Pancreas (tissue), 10 donors: Measurements from ENCODE around the gene NUP214. TPM values are rescaled to one million over a fixed set of nuclear protein-coding genes. Genes with fewer than 3 reads are reported as not detected.

ENCODE experiments used
- ATAC-seq, 4 donors: fragments of 200-7000 bp; cut with Tn5 transposase; one replicate each; pipeline versions ENCODE4 v1.8.0 to v1.9.1; 2020; ENCODE audit warnings: mild to moderate bottlenecking in 4 of 4, moderate library complexity in 4 of 4
- DNase-seq, 6 donors: peaks; one replicate each; pipeline ENCODE4 v3.0.0-alpha.2; 2020
- FAIRE-seq: peaks from 2 replicates; lab custom pipeline; 2012; peaks lifted over from hg19 to GRCh38; lab: Jason Lieb, UNC
- H3K27ac ChIP-seq, 4 donors: fragments of 200-600 bp; sonication (generic); 1 replicate in 3 of 4; 2 replicates in 1 of 4; pipeline versions ENCODE4 v1.5.0 to v1.8.0; 2020
- H3K27me3 ChIP-seq, 4 donors: fragments of 200-600 bp; one replicate each; pipeline ENCODE4 v1.8.0; 2021
- H3K36me3 ChIP-seq, 3 donors: fragments of 200-600 bp; sonication (generic) in 1 of 3; one replicate each; pipeline versions ENCODE4 v1.5.0 to v1.8.0; 2020 to 2021
- H3K4me1 ChIP-seq, 3 donors: fragments of 200-600 bp; one replicate each; pipeline ENCODE4 v1.8.0; 2021
- H3K4me3 ChIP-seq, 4 donors: fragments of 200-600 bp; sonication (generic) in 2 of 4; one replicate each; pipeline versions ENCODE4 v1.5.0 to v1.8.0; 2020 to 2021
- H3K9me3 ChIP-seq, 4 donors: fragments of 200-600 bp; one replicate each; pipeline ENCODE4 v1.8.0; 2021
- WGBS, 2 donors: extraction: QIAGEN DNeasy Blood & Tissue Kit; methylation state at CpG; one replicate each; pipeline ENCODE4 v1.1.7; 2013; 5-methylcytosine and 5-hydroxymethylcytosine counted together
- intact Hi-C, 3 donors: fragments of 100-400 bp; cut with DNase I; formaldehyde crosslinking; loops; one replicate each; pipeline versions ENCODE4 v1.11.1 to v1.14.2; 2022
- polyA plus RNA-seq, 2 donors: library from polyadenylated mRNA; stranded (reverse); fragments of 200-250 nt; gene quantifications; one replicate each; pipeline ENCODE4 v1.2.3, GENCODE V29; 2013
- total RNA-seq, 6 donors: library from RNA; stranded (reverse); fragmentation: NEBNext Ultra II Directional in 4 of 6; extraction: Animal tissue kit (Norgen Biotek cat#: 25700) in 4 of 6; gene quantifications; one replicate each; pipeline versions ENCODE4 v1.2.1 to v1.2.4, GENCODE V29; 2021 to 2023
- TF ChIP-seq, protein P1 (sequence below), 4 donors: fragments of 200-600 bp; sonication (generic) in 3 of 4; IDR thresholded peaks; one replicate each; pipeline versions ENCODE4 v1.5.0 to v1.8.0; 2021; ENCODE audit warnings: antibody characterized with exemption in 4 of 4
- donor health status: healthy with polysubstance abuse.
- donor health status: DM: no; HTN: no; CAD: no; lungs with moderate emphysema.
- donor health status: DM: no; HTN: no; CAD: no.
- donor health status: control.
- donor health status: control.
- donor health status: Bipolar disorder and iron deficiency.
- donor health status: DM: yes; HTN: yes; CAD: no.
- donor health status: DM: no; HTN: no; CAD: no.
- donor health status: DM: no; HTN: no; CAD: no.
- donor health status: DM: yes; HTN: yes; CAD: no.

NUP214 gene
- total and polyA plus RNA-seq, 8 donors: 24.3 to 38.3 (median 27.8) TPM

DNA sequence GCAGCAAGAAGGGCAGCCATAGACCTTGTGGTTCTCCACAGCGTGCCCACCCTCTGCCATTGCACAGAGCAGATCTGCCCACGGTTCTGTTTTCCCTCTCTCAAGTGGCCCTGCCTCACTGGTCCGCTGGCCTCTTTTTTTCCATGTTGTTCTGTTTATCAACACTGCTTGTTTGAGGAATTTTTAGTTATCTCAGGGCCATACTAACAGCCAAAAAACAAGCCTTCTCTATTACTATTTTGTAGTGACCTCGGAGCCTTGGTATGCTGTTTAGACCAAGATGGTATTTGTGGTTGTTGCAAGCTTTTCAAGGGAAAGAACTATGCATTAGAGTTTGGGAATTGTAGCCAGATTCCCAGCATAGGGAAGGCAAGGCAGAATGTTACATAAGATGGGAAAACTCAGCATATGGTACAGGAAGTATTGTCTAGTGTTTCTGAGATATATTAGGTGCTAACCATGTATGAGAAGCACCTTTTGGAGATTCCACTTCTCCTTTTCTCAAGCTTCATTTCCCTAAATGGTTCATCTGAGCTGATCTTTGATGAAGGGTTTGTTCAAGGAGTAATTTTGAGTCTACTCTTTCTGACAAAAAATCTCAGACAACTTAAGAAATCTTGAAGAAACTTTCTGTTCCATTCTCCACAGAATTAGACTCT lies 54.3 kb downstream of the NUP214 start:
- 69 to 77% methylated on average over 4 of the region's 4 CpGs for WGBS, 2 donors
- Histone ChIP-seq H3K27ac (no peak overlapping the region), H3K9me3 (no peaks in the 10 kb centered on the region), H3K27me3 (no peaks in the 10 kb centered on the region), H3K4me3 (no peak overlapping the region), H3K36me3 (peaks cover 3 to 47% (median 11%) of the 10 kb centered on the region in 3 donors), H3K4me1 (no peaks in the 10 kb centered on the region)
- FAIRE-seq (no peak), ATAC-seq (no peak), DNase-seq (no peak)
- TF ChIP-seq, protein P1, sequence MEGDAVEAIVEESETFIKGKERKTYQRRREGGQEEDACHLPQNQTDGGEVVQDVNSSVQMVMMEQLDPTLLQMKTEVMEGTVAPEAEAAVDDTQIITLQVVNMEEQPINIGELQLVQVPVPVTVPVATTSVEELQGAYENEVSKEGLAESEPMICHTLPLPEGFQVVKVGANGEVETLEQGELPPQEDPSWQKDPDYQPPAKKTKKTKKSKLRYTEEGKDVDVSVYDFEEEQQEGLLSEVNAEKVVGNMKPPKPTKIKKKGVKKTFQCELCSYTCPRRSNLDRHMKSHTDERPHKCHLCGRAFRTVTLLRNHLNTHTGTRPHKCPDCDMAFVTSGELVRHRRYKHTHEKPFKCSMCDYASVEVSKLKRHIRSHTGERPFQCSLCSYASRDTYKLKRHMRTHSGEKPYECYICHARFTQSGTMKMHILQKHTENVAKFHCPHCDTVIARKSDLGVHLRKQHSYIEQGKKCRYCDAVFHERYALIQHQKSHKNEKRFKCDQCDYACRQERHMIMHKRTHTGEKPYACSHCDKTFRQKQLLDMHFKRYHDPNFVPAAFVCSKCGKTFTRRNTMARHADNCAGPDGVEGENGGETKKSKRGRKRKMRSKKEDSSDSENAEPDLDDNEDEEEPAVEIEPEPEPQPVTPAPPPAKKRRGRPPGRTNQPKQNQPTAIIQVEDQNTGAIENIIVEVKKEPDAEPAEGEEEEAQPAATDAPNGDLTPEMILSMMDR (IDR thresholded peaks at IDR 0.05): no peak
- intact Hi-C loops: loop anchor here in 2 of 3 donors (10.0 kb wide), 1 partner anchor 155 kb away; no protein-coding TSS in a partner anchor

DNA sequence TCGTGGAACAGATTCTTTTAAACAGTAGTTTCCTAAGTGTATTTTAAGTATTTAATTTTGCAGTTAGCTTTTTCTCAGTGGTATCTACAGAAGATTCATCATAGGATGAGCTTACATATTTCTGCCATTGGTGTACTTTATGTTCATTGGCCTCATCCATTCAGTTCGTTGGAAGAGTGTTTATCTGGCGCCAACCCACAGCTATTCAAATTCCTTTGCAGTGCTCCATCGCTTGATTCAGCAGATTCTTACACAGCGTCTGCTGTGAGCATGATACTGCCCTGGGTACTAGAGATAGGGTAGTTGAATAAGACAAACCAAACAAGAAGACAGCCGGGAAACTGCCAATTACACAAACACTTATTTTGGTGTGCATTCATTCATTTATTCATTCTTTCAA lies 55.1 kb downstream of the NUP214 start:
- ATAC-seq (no peak), DNase-seq (no peak), FAIRE-seq (no peak)
- WGBS, 2 donors: 75% methylated on average over 6 of the region's 6 CpGs
- Histone ChIP-seq H3K4me1 (no peaks in the 10 kb centered on the region), H3K27ac (no peak overlapping the region), H3K36me3 (peaks cover 3 to 39% (median 9%) of the 10 kb centered on the region in 3 donors), H3K9me3 (no peaks in the 10 kb centered on the region), H3K27me3 (no peaks in the 10 kb centered on the region), H3K4me3 (no peak overlapping the region)
- TF ChIP-seq, protein P1 (IDR thresholded peaks at IDR 0.05): no peak
- intact Hi-C loops: loop anchor here in 1 of 3 donors (10.0 kb wide), 1 partner anchor 154 kb away; no protein-coding TSS in a partner anchor

DNA sequence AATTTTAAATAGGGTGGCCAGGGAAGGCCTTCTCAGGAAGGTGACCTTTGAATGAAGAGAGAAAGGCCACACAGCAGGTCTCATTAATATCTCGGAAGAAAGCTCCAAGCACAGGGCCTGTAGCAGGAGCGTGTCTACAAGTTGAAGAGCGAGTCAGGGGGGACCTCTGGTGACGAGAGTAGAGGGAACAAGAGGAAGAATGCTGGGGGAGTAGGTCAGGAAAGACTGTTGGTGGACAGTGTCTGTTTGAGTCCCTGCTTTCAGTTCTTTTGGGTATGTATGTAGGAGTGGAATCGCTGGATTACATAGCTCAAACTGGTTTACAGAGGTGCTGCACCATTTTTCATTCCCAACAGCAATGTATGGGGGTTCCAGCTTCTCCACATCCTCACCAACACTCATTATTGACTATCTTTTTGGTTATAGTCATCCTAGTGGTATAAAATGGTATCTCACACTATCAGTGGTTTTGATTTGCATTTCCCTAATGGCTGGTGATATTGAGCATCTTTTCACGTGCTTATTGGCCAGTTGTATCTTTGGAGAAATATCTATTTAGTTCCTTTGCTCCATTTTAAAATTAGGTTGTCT lies 55.8 kb downstream of the NUP214 start:
- TF ChIP-seq, protein P1 (IDR thresholded peaks at IDR 0.05): peak in 1 of 4 donors; percentile 9
- Histone ChIP-seq H3K27ac (no peak overlapping the region), H3K36me3 (peaks cover 0 to 33% (median 3%) of the 10 kb centered on the region in 3 donors), H3K4me3 (no peak overlapping the region), H3K4me1 (no peaks in the 10 kb centered on the region), H3K9me3 (no peaks in the 10 kb centered on the region), H3K27me3 (no peaks in the 10 kb centered on the region)
- DNase-seq (no peak), ATAC-seq (no peak), FAIRE-seq (no peak)
- intact Hi-C loops: loop anchor here in 1 of 3 donors (10.0 kb wide), 1 partner anchor 154 kb away; no protein-coding TSS in a partner anchor
- 90 to 93% methylated on average over 6 of the region's 6 CpGs for WGBS, 2 donors

DNA sequence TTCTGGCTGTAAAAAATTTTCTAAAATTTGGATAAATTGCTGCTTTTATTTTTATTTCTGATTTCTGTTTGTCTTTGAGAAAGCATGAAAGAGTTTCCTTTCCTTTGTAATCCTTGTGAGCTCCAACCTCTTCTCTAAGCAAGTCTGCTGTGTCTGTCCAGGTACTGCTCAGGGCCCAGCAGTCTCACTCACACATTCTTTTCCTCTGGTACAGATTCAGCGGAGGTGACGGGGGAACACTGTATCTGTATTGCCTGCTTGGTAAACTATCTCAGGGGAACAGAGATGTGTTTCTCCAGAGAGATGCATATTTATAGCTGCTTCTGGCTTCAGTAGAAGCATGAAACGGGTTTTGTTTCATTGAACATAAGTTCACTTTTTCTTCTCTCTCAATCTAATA lies 60.5 kb downstream of the NUP214 start:
- Histone ChIP-seq H3K27me3 (no peaks in the 10 kb centered on the region), H3K4me1 (no peaks in the 10 kb centered on the region), H3K9me3 (no peaks in the 10 kb centered on the region), H3K27ac (no peak overlapping the region), H3K36me3 (peaks cover 0 to 28% (median 9%) of the 10 kb centered on the region in 3 donors), H3K4me3 (no peak overlapping the region)
- 93% methylated on average over 3 of the region's 3 CpGs for WGBS, 2 donors
- TF ChIP-seq, protein P1 (IDR thresholded peaks at IDR 0.05): no peak
- FAIRE-seq (no peak), ATAC-seq (no peak), DNase-seq (no peak)
- intact Hi-C loops: loop anchor here in 1 of 3 donors (10.0 kb wide), 1 partner anchor 149 kb away; no protein-coding TSS in a partner anchor
